HG02798 (cell line): ENCODE results near the gene EXO5.
"Not testable (repeated sequence)": the region's sequence is repeated elsewhere in the genome, so short reads cannot be mapped to it uniquely, and the experiment has no call there.

ENCODE experiments used
- ATAC-seq: cut with Tn5 transposase; IDR thresholded peaks from one replicate; pipeline ENCODE4 v1.9.1; 2021; ENCODE audit warnings: mild to moderate bottlenecking; ENCODE audit not compliant: unreplicated experiment, poor library complexity

The EXO5 gene

DNA sequence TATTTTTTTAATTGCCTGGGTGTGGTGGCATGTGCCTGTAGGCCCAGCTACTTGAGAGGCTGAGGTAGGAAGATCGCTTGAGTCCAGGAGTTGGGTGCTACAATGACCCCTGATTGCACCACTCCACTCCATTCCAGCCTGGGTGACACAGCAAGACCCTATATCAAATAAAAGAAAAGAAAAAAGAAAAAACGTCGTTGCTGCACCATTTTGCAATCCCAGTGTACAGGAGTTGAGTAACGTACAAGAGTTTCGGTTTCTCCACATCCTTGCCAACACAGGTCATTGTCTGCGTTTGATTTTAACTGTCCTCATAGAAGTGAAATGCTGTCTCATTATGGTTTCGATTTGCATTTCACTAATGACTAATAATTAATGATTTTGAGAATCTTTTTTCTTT lies 30.8 kb downstream of the EXO5 start:
- no peak for ATAC-seq

- no peak for ATAC-seq
Measured at GRCh38 chr1:40546957-40547356, 38.4 kb downstream of the EXO5 start.

GRCh38 chr1:40553017-40553416 lies 44.5 kb downstream of the EXO5 start:
- ATAC-seq: no peak

DNA sequence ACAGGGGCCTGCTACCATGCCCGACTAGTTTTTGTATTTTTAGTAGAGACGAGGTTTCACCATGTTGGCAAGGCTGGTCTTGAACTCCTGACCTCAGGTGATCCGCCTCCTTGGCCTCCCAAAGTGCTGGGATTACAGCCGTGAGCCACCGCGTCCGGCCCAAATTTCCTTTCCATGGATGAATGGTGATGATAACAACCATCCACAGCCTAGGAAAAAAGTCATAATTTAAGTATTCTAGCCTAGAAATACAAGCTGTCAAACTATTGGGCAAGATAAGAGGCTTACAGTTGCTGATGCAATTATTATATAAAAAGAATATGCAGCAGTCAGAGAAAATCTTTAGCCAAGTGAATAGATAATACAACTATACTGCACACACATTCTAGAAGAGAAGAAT lies 46.2 kb downstream of the EXO5 start:
- ATAC-seq: not testable (repeated sequence)

DNA sequence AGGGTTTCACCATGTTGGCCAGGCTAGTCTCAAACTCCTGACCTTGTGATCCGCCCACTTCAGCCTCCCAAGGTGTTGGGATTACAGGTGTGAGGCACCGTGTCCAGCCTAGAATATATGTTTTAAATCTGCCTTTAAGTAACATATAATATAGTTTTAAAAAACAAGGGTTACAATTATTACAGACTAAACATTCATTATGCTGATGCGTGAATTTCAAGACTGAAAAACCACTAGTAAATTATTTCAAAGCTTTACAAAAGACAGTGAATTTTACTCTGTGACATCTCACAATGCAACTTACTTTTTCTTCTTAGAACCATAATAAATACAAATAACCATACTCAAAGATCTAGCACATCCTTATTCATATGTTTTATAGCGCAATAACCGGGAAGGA lies 47.6 kb downstream of the EXO5 start:
- no peak for ATAC-seq

- ATAC-seq: not testable (repeated sequence)
Measured at GRCh38 chr1:40558241-40558640, 49.7 kb downstream of the EXO5 start.

DNA sequence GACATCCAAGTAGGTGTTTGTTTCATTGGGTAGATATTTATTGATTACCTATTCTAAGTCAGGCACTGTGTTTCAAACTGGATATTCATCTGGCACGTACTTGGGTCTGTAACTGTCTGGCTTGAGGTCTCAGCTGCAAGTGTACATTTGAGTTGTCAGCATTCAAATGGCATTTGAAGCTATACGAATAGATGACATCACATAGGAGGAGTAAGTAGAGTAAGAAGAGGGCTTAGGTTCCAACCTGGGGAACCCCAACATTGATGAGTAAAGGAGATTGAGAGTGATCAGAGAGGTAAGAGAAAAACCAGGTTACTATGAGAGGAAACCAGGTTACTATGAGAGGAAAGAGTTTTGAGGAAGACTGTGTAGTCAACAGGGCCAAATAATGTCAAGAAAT lies 53.6 kb downstream of the EXO5 start:
- ATAC-seq: no peak

DNA sequence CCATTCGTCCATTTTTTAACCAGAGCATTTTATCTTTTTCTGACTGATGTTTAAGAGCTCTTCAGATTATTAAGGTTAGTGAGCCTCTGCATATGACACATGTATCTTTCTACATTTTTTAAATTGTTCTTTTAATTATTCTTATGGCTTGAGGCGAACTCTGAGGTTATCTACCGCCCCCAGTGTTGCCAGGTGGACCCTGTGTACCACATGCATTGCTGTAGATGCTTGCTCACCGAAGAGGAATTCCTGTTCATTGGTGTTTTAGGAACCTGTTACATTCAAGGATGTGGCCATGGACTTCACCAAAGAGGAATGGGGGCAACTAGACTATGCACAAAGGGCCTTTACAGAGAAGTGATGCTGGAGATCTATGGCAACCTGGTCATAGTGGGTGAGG lies 54.7 kb downstream of the EXO5 start:
- no peak for ATAC-seq

DNA sequence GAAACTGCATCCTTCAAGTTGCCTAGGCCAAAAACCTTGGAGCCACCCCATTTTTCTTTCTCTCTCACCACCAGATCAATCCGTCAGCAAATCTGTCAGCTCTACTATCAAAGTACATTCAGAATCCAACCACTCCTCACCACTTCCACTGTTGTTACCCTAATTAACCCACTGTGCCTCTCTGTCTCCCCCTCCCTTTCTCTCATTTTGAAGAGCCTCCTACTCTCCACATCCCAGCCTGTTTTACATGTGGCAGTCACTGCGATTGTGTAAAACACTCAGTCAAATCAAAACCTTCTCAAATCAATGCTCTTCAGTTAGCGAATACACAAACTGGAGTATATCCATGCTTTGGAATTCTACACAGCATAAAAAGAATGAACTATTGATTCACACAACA lies 55.9 kb downstream of the EXO5 start:
- no peak for ATAC-seq

DNA sequence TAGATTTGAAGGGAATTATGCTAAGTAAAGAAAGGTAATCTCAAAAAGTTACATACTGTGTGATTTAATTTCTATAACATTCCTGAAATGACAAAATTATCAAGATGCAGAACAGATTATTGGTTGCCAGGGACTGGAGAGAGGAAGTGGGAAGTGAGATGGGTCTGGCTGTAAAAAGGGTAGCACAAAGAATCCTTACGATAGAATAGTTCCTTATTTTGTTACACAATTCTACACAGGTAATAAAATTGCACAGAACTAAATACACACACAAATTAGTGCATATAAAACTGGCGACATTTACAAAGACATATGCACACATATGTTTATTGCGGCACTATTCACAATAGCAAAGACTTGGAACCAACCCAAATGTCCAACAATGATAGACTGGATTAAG lies 56.3 kb downstream of the EXO5 start:
- ATAC-seq: no peak
